ENCODE results near the gene AXDND1.
"Not testable (repeated sequence)": the region's sequence is repeated elsewhere in the genome, so short reads cannot be mapped to it uniquely, and the experiment has no call there.

AXDND1 gene

GRCh38 chr1:179448437-179449149 lies 82.8 kb downstream of the AXDND1 start:
- FAIRE-seq, result no peak
- DNase-seq (ENCODE audit: insufficient read length, low spot score), result no peak

- FAIRE-seq; DNase-seq (ENCODE audit: insufficient read length, low spot score): not testable (repeated sequence)
Measured at GRCh38 chr1:179459606-179460206, 93.9 kb downstream of the AXDND1 start.

- not testable (repeated sequence) for DNase-seq (ENCODE audit: insufficient read length, low spot score); FAIRE-seq
Measured at GRCh38 chr1:179465661-179466060, 99.9 kb downstream of the AXDND1 start.

GRCh38 chr1:179474713-179475112 lies 108.9 kb downstream of the AXDND1 start:
- no peak for DNase-seq (ENCODE audit: insufficient read length, low spot score)
- no peak for FAIRE-seq

- no peak for FAIRE-seq
- DNase-seq (ENCODE audit: insufficient read length, low spot score), result no peak
Measured at GRCh38 chr1:179476484-179476883, 110.7 kb downstream of the AXDND1 start.

- FAIRE-seq (no peak), DNase-seq (ENCODE audit: insufficient read length, low spot score) (no peak)
Measured at GRCh38 chr1:179478370-179478769, 112.6 kb downstream of the AXDND1 start.

- DNase-seq (ENCODE audit: insufficient read length, low spot score), result no peak
- no peak for FAIRE-seq
Measured at GRCh38 chr1:179490611-179491010, 124.8 kb downstream of the AXDND1 start.

- FAIRE-seq (no peak), DNase-seq (ENCODE audit: insufficient read length, low spot score) (no peak)
Measured at GRCh38 chr1:179493323-179493722, 127.6 kb downstream of the AXDND1 start.

GRCh38 chr1:179506199-179506598 lies 140.4 kb downstream of the AXDND1 start:
- no peak for FAIRE-seq
- DNase-seq (ENCODE audit: insufficient read length, low spot score), result no peak

- FAIRE-seq, result no peak
- DNase-seq (ENCODE audit: insufficient read length, low spot score), result no peak
Measured at GRCh38 chr1:179509384-179509783, 143.6 kb downstream of the AXDND1 start.

- FAIRE-seq, result no peak
- no peak for DNase-seq (ENCODE audit: insufficient read length, low spot score)
Measured at GRCh38 chr1:179510038-179510437, 144.3 kb downstream of the AXDND1 start.

GRCh38 chr1:179516976-179517705 lies 151.4 kb downstream of the AXDND1 start:
- FAIRE-seq, result no peak
- no peak for DNase-seq (ENCODE audit: insufficient read length, low spot score)

- FAIRE-seq; DNase-seq (ENCODE audit: insufficient read length, low spot score): not testable (repeated sequence)
Measured at GRCh38 chr1:179518544-179518943, 152.8 kb downstream of the AXDND1 start.

- no peak for FAIRE-seq
- no peak for DNase-seq (ENCODE audit: insufficient read length, low spot score)
Measured at GRCh38 chr1:179529482-179530195, 163.9 kb downstream of the AXDND1 start.

- FAIRE-seq (no peak), DNase-seq (ENCODE audit: insufficient read length, low spot score) (no peak)
Measured at GRCh38 chr1:179530352-179530751, 164.6 kb downstream of the AXDND1 start.

- no peak for DNase-seq (ENCODE audit: insufficient read length, low spot score)
- FAIRE-seq, result no peak
Measured at GRCh38 chr1:179541774-179542173, 176.0 kb downstream of the AXDND1 start.

- no peak for DNase-seq (ENCODE audit: insufficient read length, low spot score)
Measured at GRCh38 chr1:179545321-179545720, 179.6 kb downstream of the AXDND1 start.

GRCh38 chr1:179547021-179547535 lies 181.3 kb downstream of the AXDND1 start:
- DNase-seq (ENCODE audit: insufficient read length, low spot score) (no peak), FAIRE-seq (no peak)

More at GRCh38 chr1:179545321-179545720, 179.6 kb downstream of the AXDND1 start:
- no peak for FAIRE-seq

- DNase-seq (ENCODE audit: insufficient read length, low spot score) (no peak), FAIRE-seq (no peak)
Measured at GRCh38 chr1:179548666-179549367, 183.0 kb downstream of the AXDND1 start.

GRCh38 chr1:179549368-179549700 lies 183.6 kb downstream of the AXDND1 start:
- FAIRE-seq (no peak), DNase-seq (ENCODE audit: insufficient read length, low spot score) (no peak)
